HG02623 (cell line): ENCODE data around the gene INTS3.
"Not testable (repeated sequence)": the region's sequence is repeated elsewhere in the genome, so short reads cannot be mapped to it uniquely, and the experiment has no call there.

Experiments used
- ATAC-seq: cut with Tn5 transposase; IDR thresholded peaks from one replicate; pipeline ENCODE4 v1.9.1; 2021; ENCODE audit warnings: moderate library complexity; ENCODE audit not compliant: unreplicated experiment

INTS3 gene

DNA sequence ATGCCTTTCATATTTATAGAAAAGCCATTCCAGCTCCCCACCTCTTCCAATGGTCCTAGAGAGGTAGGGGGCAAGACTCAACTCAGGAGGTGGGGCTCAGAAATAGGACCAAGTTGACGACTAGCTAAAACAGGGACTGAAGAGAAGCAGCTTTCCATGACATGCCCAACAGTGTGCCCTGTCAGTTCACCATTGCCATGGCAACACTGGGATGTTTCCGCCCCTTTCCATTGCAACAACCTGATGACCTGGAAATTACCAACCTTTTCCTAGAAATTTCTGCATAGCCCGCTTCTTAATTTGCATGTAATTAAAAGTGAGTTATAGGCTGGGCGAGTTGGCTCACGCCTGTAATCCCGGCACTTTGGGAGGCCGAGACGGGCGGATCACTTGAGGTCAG, 22.4 kb upstream of the INTS3 start:
- no peak for ATAC-seq

DNA sequence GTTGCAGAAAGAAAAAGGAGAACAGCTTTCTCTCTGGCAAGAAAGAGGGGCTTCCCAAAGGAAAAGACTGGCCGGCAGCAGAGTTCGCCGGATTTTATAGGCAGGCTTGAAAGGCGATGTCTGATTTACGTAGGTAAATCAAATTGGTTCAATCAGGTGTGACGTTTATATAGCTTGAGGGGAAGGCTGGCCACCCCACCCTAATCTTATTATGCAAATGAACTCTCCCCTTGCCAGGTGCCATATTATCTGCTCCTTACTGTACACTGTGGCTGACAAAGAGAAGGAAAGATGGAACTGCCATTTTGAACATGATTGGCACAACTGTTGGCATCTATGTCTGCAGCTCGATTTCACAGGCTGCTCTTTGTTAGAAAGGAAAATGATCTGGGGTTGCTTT, 16.8 kb upstream of the INTS3 start:
- no peak for ATAC-seq

DNA sequence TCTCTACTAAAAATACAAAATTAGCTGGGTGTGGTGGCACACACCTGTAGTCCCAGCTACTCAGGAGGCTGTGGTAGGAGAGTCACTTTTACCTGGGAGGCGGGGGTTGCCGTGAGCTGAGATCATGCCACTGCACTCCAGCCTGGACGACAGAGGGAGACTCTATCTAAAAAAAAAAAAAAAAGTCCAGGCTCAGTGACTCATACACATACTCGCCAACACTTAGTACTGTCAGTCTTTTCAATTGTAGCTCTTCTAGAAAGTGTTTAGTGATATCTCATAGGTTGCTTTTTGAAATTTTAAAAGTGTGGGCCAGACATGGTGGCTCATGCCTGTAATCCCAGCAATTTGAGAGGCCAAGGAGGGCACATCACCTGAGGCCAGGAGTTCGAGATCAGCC, 11.6 kb upstream of the INTS3 start:
- ATAC-seq, result not testable (repeated sequence)

DNA sequence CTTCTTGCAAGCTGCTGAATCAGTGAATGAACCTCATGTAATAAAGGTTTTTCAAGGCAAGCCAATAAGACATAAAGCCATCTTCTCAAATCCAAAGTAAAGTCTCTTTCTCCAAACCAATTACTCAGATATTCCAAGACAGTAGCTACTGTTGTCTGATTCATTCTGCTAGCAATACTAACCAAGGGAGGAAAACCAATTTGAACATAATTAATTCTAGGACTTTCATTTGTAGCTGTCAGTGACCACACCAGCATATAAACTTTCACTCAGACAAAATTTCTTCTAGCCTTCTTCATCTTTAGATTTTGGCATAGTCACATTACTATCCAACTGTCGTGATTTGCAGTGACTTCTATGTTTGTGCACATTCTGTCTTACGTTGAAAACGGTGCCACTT, 10.5 kb upstream of the INTS3 start:
- ATAC-seq, result no peak

DNA sequence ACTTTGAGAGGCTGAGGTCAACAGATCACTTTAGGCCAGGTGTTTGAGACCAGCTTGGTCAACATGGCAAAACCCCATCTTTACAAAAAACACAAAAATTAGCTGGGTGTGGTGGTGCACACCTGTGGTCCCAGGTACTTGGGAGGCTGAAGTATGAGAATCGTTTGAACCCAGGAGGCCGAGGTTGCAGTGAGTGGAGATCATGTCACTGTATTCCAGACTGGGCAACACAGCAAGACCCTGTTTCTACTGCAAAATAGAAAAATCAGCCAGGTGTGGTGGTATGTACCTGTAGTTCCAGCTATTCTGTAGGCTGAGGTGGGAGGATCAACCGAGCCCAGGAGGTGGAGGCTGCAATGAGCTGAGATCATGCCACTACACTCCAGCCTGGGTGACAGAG, 4.2 kb upstream of the INTS3 start:
- ATAC-seq, result no peak

DNA sequence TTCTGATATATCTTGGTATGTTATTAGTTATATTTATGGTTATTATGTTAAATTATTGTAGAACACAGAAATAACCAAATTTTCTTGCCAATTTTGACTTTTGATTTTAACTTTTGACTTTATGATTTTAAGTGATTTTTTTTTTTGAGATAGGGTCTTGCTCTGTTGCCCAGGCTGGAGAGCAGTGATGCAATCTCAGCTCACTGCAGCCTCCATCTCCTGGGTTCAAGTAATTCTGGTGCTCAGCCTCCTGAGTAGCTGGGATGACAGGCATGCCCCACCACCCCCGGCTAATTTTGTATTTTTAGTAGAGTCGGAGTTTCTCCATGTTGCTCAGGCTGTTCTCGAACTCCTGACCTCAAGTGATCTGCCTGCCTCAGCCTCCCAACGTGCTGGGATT, 3.2 kb upstream of the INTS3 start:
- ATAC-seq, result not testable (repeated sequence)

DNA sequence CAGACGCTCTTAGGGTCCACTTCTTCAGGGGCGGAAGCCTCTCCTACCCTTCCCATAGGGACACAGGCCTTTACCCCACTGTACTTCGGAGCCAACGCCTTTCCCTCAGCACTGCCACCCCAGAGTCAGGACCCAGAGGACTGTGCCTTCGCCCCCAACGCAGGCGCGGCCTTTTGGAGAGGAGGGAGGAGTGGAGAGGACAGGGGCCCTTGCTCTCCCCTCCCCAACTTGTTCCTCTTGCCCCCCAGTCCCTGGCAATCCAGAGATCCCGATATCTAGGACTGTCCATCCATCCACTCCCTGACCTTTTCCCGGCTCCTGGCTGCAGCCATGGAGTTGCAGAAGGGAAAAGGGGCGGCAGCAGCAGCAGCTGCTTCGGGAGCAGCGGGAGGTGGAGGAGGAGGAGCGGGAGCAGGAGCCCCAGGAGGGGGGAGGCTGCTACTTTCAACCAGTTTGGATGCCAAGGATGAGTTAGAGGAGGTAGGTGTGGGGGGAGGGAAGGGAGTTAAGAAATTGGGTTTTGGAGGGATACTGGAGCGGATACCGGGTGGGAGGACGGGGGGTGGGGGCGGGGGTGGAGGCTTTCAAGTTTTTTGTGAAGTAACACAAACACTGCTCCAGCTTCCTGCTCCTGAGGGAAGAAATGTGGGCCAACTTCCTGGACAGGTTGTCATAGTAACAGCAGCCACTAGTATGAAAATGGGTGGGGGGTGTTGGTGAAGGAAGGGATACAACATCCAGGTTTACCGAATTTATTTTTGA, 636 bp downstream of the INTS3 start:
- ATAC-seq, result no peak

DNA sequence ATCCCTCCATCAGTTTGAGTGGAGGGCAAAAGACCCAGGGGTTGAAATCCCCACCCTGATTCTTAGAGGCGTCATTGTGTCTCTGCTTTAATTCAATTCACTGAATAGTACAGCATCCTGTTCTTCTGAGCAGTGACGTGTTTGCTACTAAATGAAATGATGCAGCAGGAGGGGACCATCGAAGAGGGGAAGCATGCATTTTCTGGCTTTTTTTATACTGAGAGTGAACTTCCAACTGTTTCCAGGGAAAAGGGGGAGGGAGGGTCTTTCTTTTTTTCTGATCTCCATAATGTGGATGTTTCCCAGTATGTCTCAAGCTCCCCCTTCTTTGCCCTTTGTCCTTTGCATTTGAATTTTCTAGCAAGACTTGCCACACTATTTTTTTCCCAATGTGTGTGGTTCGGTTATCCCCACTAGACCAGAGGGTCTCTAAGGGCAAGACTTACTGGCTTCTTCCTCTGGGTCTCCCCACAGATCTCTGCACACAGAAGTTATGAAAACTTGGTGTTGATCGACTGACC, 2.7 kb downstream of the INTS3 start:
- ATAC-seq, result no peak

DNA sequence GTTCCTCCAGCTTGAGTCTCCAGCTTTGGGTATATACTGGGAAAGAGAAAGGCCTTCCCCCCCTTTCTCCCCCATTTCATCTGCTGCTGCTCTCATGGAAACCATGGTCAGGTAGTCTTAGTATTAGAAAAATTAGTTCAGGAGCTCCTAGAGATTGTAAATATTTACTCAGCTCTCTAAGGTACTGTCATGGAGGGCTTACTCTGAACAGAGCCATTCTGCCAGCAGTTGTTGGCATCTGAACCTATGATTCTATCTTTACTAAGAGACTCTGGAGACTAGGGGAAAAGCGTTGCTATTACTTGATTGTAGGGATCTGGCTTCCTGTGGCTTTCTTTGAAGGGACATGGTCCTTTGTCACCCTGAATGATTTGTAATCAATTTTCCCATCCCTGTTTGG, 6.1 kb downstream of the INTS3 start:
- ATAC-seq, result no peak

DNA sequence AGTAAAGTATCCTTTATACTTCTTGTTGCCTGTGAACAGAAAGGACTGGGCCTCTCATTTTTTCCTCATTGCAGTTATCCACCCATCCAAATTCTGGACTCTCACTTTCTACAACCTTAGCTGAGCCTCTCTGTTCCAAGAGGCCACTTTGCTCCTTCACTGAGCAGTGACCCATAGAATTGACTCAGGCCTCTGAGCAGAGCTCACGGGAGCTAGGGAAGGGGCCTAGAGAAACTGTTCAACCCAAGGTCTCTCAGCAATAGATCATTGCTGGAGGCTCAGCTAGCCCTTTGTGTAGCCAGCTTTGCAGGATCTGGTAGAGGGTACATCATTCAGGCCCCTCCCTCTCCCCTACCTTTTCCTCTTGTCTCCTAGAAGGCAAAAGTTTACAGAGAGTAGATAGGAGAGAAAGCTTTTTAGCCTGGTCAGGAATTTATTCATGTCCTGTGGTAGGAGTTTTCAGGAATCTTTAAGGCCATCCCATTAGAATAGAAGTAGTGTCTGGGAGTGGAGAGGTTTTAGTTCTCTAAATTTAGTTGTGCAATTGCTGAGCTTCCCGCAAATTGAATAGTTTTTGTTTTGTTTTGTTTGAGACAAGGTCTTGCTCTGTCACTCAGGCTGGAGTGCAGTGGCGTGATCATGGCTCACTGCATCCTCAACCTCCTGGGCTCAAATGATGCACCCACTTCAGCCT, 6.7 kb downstream of the INTS3 start:
- ATAC-seq, result no peak

DNA sequence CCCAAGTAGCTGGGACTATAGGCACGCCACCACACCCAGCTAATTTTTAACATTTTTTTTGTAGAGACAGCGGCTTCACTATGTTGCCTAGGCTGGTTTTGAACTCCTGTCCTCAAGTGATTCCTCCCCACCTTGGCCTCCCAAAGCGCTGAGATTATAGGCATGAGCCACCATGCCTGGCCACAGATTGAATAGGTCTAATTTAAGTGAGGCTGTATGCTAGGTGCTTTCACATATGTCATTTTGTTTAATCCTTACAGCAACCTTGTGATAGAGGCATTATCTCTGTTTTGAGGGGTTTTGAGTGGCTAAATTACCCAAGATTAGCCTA, 7.2 kb downstream of the INTS3 start:
- no peak for ATAC-seq

DNA sequence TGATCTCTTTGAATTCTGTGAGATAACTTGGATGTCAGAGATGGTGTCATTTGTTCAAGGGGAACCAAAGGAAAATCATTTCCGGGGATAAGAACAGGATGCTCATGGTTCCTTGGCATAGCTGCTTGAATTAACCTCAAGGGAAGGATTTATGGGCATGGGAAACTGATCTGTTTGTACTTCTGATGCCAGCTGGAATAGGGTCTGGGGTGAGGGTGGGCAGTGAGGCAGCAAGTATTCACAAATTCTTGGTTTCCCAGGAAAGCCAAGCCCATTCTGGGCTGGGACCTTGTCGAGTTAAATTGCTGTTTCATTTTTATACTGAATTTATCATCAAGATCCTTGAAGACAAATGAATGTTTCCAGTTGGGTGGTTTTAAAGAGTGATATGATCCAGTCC, 14.1 kb downstream of the INTS3 start:
- ATAC-seq, result no peak

DNA sequence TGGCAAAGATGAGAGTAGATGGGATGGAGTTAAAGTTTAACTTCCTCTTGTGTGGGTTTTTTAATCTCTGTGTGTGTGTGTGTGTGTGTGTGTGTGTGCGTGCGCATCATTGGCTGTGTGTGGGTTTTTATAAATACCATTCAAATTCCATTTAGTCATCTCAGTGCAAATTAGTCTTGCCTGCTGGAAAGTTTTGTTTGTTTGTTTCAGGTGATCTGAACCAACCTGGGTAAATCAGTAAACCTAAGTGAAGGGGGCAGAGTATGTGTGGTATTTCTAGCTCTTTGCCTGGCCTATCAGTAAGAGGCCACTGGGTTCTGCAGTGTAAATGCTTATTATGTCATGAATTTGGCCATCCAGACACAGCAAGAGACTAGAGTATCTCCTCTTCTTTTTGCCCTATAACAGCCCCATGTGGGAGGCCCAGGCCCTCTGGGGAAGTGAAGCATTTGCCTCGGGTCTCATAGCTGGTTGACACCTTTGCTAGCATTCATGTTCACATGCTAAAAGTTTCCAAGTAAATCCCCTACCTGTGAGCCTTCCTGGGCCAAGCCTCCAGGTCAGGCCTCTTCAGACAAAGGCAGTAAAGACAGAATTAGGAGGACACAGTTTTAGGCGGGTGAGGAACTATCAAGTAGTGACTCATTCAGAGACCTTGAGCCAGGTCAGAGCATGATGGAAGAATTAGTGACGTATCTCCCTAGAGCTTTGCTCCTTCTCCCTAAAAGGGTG, 14.7 kb downstream of the INTS3 start:
- no peak for ATAC-seq

DNA sequence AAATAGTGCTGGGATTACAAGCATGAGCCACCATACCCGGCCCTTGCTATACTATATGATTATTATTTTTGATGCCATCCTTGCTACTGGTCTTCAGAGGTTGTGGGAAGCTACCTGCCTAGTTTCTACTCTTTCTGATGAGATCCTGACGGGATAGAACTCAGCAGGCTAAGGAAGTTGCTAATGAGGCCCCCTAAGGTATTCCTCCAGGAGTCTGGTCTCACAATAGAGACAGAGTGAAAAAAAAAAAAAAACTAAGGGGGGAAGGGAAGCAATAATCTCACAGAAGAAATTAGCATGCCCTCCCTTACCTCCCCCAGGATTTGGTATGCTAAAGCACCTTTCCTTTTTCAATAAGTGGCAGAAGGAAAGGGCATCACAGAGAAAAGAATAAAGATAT, 17.6 kb downstream of the INTS3 start:
- ATAC-seq, result no peak

DNA sequence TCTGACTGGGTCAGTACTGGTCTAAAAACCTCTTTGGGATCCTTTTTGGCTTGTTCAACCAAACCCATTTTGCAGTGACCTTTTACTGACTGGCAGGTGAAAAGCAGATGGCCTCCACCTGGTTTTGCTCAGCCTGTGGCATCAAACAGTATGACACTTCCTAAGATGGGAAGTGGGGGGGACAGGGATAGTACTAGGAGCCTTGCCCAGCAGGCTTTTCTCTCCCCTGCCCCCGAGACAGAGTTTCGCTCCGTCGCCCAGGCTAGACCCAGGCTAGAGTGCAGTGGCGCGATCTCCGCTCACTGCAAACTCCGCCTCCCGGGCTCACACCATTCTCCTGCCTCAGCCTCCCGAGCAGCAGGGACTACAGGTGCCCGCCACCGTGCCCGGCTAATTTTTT, 18.3 kb downstream of the INTS3 start:
- ATAC-seq, result no peak

DNA sequence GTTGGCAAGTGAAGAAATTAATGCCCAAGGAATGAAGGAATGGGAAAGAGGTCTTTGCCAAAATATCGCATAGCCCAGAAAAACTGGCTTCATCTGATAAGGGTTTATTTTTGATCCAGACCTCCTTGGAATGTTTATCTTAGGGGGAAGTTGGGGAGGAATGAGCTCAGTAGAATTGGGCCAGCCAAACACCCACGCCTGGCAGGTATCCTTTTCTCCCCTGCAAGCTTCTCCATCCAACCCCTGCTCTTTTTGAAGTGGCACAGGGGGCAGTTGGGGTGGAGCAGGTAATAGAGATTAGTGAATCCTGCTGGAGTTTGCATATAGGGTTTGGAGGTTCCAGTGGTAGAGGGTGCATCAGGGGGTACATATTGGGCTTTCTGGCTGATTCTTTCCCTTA, 21.1 kb downstream of the INTS3 start:
- no peak for ATAC-seq

DNA sequence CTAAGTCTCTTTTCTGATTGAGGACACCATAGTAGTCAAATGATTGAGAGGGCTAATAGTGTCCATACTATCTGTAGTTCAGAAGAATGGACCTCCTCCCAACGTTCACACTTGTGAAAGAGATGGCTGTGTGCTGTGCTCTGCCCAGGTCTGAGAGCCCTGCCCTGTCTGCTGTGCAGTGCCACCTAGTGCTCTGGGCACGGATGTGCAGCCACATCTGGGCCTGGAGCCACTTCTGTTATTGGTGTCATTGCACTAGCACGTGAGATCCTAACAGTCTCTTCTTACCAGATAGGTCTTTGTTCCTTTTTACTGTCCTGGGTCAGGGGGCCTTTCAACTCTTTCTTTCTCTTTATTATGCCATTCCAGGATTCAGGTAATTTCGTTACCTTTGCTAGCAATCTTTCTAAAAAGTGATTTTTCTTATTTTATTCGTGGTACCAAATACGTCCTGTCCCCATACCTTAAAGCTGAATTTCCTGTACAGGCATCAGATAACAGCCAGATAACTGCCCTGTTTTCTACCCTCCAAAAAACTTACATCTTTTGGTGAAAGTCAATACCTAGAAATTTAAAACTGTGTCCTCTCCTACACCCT, 21.7 kb downstream of the INTS3 start:
- ATAC-seq, result peak; percentile 70

DNA sequence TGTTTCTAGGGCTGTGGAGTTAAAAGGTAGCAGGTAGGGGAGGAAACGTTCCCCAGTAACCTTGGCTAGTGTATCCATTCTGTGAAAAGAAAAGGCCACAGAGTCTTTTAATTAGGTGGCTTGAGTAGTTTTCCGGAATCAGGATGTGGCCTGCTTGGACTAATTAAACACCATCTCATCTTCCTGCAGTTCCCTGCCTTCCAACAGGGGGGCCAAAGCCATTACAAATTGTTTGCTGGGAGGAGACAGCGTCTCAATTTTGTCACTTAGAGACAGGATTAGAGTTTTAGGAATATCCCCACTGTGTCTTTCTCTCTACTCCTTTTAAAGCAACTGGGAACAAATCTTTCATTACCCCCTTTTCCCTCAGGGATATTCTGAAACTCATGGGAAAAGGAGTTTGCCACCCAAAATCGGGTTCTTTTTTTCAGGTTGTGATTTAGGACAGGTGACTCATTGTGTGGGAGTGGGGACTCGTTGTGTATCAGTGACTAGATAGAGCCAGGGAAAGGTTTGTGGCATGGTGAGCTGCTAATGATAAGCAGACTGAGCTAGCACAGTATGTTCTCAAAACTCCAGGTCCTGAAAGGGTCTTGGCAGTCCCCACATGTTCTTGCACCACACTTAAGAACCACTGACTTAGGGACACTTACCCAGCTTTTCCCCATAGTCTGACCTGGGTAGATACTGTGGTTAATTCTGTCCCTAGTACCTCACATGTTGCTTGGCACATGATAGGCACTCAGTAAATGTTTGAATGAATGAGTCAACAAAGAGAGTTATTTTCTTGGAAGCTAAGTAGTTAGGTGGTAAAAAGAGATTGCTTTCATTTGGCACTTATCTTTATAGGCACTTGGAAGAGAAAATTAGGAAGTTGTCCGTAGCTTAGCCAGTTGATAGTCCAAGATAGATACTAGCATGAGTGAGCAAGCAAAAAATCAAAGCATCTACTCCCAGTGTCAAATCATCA, 22.5 kb downstream of the INTS3 start:
- ATAC-seq, result no peak

DNA sequence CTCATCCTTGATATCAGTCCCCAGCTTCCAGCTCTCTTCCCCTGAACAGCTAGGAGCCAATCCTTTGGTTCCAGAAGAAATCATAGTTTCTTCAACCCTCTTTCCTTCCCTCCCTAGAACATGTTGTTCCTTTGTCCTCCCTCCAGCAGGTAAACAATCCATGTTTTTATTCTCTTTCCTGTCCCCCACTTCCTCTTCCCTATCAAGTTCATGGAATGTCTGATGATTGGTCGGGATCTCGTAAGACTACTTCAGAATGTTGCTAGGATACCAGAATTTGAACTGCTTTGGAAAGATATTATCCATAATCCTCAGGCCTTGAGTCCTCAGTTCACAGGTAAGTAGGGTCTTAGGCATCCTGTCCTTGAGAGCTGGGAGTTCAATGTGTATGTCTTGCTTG, 24.2 kb downstream of the INTS3 start:
- no peak for ATAC-seq

DNA sequence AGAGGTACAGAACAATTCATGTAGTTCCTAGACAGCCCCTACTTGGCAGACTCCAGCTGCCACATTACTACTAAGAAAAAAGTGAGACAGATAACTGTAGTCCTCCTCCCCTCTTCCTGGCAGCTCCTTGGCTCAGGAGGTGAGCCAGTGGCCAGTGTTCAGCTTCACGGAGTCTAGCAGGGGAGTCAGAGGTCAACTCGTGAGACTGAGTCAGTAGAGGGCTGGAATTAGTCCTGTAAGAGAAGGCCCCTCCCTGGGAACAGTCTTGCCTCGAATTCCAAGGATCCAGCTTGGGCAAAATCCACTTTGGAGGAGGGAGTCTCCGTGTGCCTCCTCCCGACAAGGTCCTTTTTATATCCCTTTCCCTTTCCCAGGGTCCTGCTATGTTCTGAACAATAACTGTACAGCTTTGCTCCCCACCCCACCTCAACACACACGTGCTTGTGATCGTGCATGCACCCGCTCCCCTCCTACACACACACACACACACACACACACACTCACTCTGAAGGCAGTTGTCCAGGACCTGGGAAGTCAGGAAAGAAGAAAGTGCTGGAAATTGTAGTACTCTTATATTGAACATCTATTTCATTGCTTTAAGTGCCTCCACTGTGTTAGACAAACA, 24.8 kb downstream of the INTS3 start:
- ATAC-seq, result no peak
